ENCODE data around the gene KIF25.

DNA sequence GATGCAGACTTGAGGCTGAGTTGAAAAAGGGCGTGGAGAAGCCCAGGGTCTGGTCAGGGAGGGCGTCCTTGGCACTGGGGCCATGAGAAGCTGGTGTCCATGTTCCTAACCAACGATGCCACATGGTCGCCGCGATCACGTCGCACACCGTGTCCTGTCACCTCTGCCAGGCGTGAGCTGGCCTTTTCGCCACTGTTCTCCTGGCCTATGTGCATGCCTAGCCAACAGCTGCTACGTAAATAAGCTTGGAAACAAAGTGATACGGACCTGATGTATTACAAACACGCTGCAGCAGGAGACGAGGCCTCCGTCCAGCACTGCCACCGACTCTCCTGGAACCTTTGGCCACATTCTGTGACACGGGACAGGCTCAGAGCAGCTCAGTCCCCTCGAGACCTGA, 22.0 kb upstream of the KIF25 start:
- no peak for TF ChIP-seq POLR2A (IDR thresholded peaks at IDR 0.05)
- TF ChIP-seq, protein P1, sequence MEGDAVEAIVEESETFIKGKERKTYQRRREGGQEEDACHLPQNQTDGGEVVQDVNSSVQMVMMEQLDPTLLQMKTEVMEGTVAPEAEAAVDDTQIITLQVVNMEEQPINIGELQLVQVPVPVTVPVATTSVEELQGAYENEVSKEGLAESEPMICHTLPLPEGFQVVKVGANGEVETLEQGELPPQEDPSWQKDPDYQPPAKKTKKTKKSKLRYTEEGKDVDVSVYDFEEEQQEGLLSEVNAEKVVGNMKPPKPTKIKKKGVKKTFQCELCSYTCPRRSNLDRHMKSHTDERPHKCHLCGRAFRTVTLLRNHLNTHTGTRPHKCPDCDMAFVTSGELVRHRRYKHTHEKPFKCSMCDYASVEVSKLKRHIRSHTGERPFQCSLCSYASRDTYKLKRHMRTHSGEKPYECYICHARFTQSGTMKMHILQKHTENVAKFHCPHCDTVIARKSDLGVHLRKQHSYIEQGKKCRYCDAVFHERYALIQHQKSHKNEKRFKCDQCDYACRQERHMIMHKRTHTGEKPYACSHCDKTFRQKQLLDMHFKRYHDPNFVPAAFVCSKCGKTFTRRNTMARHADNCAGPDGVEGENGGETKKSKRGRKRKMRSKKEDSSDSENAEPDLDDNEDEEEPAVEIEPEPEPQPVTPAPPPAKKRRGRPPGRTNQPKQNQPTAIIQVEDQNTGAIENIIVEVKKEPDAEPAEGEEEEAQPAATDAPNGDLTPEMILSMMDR (IDR thresholded peaks at IDR 0.05) = no peak

Measured in uterus (tissue), 2 donors.